AG20443 (cell line): ENCODE results near the gene WWOX.
"Not testable (repeated sequence)": the region's sequence is repeated elsewhere in the genome, so short reads cannot be mapped to it uniquely, and the experiment has no call there.

Experiments
- DNase-seq: peaks from one replicate; pipeline ENCODE4 v3.0.0; 2012; ENCODE audit warnings: low spot score, mixed read lengths

Gene WWOX

DNA sequence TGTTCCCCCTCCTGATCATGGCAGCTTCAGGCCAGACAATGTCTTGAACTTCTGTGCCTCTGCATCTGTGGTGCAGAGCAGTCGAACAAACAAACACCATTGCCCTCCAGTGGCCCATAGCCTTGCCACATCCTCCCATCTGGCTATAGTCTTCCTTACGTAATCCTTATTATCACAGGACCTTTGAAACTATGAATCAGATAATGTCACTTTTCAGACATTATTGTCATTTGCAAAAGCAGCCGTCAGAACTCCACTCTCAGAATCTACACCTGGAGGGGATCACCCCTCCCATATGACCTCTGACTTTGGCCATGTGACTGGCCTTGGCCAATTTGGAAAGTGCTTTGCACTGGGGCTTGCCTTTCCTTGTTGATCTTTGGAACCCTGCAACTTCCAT, 1113.8 kb downstream of the WWOX start:
- no peak for DNase-seq

- no peak for DNase-seq
Observed at GRCh38 chr16:79215289-79215688, 1115.8 kb downstream of the WWOX start.

GRCh38 chr16:79217375-79218011, 1118.0 kb downstream of the WWOX start:
- no peak for DNase-seq

DNA sequence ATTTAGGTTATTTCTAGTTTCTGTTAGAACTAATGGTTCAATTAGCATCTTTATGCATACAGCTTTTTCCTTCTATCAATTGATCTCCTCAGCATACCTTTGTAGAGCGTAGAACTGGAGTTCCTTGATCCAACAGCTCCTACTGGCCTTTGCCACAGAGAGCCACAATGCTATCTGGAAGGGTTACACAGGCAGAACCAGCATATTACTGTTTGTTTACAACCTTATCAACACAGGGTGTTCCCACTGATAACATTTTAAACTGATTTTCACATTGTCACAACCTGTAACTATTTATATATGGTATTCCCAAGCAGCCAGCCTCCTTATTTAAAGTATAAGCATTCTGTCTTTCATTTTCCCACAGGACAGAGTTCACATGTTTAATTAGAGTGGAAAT, 1118.9 kb downstream of the WWOX start:
- no peak for DNase-seq

GRCh38 chr16:79225994-79226393, 1126.5 kb downstream of the WWOX start:
- not testable (repeated sequence) for DNase-seq

DNA sequence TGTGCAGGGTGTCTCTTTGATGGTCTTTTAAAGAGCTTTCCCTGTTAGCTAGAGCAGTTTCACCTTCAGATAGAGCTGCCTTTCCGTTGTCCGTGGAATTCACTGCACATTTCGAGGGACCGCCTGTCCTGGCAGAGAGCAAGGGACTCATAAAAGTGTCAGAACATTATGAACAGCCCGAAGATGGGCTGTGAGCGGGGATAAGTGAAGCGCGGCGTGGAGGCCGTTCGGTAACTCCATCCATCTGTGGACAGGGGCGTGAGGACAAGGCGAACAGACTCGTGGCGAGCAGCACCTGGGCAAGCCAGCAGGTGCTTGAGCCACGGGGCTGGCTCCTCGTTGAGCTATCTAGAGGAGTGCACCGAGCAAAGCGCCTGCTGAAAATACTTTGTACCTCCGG, 1129.9 kb downstream of the WWOX start:
- DNase-seq: no peak

- DNase-seq: not testable (repeated sequence)
Observed at GRCh38 chr16:79245700-79246099, 1146.2 kb downstream of the WWOX start.

DNA sequence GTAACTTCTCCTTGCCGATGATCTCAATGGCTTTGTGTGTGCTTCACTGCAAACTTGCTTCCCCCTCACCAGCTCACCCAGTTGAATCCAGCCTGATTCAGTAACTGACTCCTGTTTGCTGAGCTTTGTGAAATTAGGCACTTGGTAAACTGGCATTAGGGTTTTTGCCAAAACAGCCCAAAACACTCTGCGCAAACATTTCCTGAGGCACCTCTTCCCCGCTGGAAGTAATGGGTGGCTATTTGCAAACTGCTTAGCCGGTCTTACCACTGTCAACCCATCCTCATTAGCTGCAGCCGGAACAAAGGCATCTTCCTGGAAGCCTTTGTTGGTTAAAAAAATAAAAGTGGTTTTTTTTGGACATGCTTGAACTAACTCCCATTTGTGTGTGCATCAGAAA, 1147.9 kb downstream of the WWOX start:
- no peak for DNase-seq

GRCh38 chr16:79248351-79248750, 1148.9 kb downstream of the WWOX start:
- DNase-seq: no peak

DNA sequence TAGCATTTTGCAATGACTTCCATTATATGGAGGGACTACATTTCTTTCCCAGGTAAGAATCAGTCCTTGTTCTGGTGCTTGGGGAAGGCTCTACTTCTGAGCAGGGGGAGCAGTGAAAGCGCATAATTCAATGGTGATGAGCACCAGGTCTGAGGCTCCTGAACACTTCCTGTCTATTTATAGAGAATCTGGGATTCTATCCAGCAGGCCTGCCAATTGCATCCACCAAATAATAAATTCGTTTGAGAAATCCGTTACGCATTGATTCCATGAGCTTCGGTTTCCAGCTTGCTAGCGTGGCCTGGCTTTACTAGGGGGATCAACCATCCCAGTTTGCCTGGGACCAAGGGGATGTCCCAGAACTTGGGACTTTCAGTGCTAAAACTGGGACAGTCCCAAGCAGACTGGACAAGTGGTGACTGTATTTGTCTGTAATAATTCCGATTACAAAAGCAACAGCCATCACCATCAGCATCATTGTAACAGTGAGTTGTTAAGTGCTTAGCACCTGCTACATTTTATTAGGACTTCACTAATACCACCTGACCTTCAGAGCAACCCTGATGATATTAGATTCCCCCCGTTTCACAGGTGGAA, 1151.1 kb downstream of the WWOX start:
- DNase-seq: no peak

DNA sequence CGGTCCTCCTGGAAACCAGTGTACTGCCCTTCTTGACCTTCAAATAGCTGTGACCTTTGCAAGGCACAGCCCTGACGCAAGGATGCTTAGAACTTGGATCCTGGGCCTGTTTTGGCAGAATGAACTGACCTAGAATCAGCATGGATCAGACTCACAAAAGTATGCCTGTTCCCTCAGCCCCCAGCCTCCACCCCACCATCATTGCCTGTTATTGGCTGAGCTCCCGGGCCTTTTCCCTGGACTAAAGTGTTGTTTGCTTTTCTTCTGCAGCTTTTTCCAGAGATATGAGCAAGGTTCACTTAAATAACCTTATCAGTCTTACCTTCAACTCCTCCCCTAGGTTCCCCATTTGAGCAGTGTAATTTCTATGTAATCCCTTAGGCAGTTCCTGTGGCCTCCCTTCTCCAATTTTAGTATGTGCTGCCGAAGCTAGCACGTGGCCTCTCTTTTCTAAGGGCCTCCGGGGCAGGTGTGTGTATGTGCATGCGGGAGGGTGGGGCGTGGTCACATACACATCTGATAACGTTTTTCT, 1153.7 kb downstream of the WWOX start:
- DNase-seq: no peak

GRCh38 chr16:79257953-79258490, 1158.6 kb downstream of the WWOX start:
- DNase-seq: no peak

GRCh38 chr16:79260890-79261289, 1161.4 kb downstream of the WWOX start:
- not testable (repeated sequence) for DNase-seq

GRCh38 chr16:79261481-79261940, 1162.1 kb downstream of the WWOX start:
- no peak for DNase-seq

GRCh38 chr16:79261944-79262552, 1162.6 kb downstream of the WWOX start:
- no peak for DNase-seq
